Neural progenitor cell (in vitro differentiated cells): ENCODE measurements around the gene PACRG. TPM values are rescaled to one million over a fixed set of nuclear protein-coding genes. Genes with fewer than 3 reads are reported as not detected.

Source experiments
- DNase-seq: peaks from one replicate; pipeline ENCODE4 v3.0.0-alpha.2; 2016; ENCODE audit warnings: low spot score
- H2AFZ ChIP-seq: fragments of 200-600 bp; sonication (generic); replicated peaks from 2 replicates; pipeline ENCODE4 v1.6.1; 2016; ENCODE audit warnings: antibody characterized with exemption
- H3F3A ChIP-seq: fragments of 200-600 bp; sonication (generic); 2 replicates; pipeline ENCODE4 v1.6.1; 2016; ENCODE audit warnings: antibody characterized with exemption, low read depth
- H3K27ac ChIP-seq: fragments of 200-600 bp; sonication (generic); 2 replicates; pipeline ENCODE4 v1.5.1; 2016; ENCODE audit warnings: mild to moderate bottlenecking
- H3K27me3 ChIP-seq: fragments of 200-600 bp; sonication (generic); 2 replicates; pipeline ENCODE4 v1.6.1; 2016; ENCODE audit warnings: mild to moderate bottlenecking, moderate library complexity
- H3K36me3 ChIP-seq: fragments of 200-600 bp; sonication (generic); 2 replicates; pipeline ENCODE4 v1.5.1; 2016
- H3K4me1 ChIP-seq: fragments of 200-600 bp; sonication (generic); 2 replicates; pipeline ENCODE4 v1.6.1; 2016; ENCODE audit warnings: mixed run types
- H3K4me2 ChIP-seq: fragments of 200-600 bp; sonication (generic); 2 replicates; pipeline ENCODE4 v1.6.1; 2016
- H3K4me3 ChIP-seq: fragments of 200-600 bp; sonication (generic); 2 replicates; pipeline ENCODE4 v1.5.1; 2016
- H3K79me2 ChIP-seq: fragments of 200-600 bp; sonication (generic); 2 replicates; pipeline ENCODE4 v1.6.1; 2016; ENCODE audit warnings: low read depth
- H3K9ac ChIP-seq: fragments of 200-600 bp; sonication (generic); 2 replicates; pipeline ENCODE4 v1.6.1; 2016
- H3K9me3 ChIP-seq: fragments of 200-600 bp; sonication (generic); 2 replicates; pipeline ENCODE4 v1.5.1; 2016; ENCODE audit warnings: low read depth
- H4K20me1 ChIP-seq: fragments of 200-600 bp; sonication (generic); 2 replicates; pipeline ENCODE4 v1.6.1; 2016; ENCODE audit warnings: low read depth
- H3K27ac Mint-ChIP-seq: 3 replicates; pipeline ENCODE4 v1.8.0; 2021; ENCODE audit warnings: mixed read lengths
- H3K27me3 Mint-ChIP-seq: 2 replicates; pipeline ENCODE4 v1.8.0; 2022; ENCODE audit warnings: low read depth, mild to moderate bottlenecking, inconsistent platforms, moderate library complexity, mixed read lengths; ENCODE audit not compliant: insufficient read depth
- H3K36me3 Mint-ChIP-seq: 3 replicates; pipeline ENCODE4 v1.8.0; 2021; ENCODE audit warnings: mixed read lengths
- H3K4me1 Mint-ChIP-seq: 3 replicates; pipeline ENCODE4 v1.8.0; 2021; ENCODE audit warnings: mixed read lengths
- H3K4me3 Mint-ChIP-seq: 3 replicates; pipeline ENCODE4 v1.8.0; 2021; ENCODE audit warnings: mild to moderate bottlenecking, moderate library complexity, mixed read lengths
- H3K9me3 Mint-ChIP-seq: 3 replicates; pipeline ENCODE4 v1.8.0; 2020; ENCODE audit warnings: mixed read lengths
- EZH2 ChIP-seq: fragments of 200-600 bp; sonication (generic); IDR thresholded peaks from 2 replicates; pipeline ENCODE4 v1.6.1; 2017; ENCODE audit warnings: antibody characterized with exemption, mild to moderate bottlenecking, moderate library complexity
- EZH2phosphoT487 ChIP-seq: fragments of 200-600 bp; sonication (generic); IDR thresholded peaks from 2 replicates; pipeline ENCODE4 v1.6.1; 2017; ENCODE audit warnings: antibody characterized with exemption
- total RNA-seq: library from RNA; depleted of rRNA; stranded (reverse); fragments of >200 nt; gene quantifications from 2 replicates; pipeline ENCODE4 v1.2.3, GENCODE V29; 2015; ENCODE audit warnings: low replicate concordance
- TF ChIP-seq, protein P1 (sequence below): fragments of 200-600 bp; sonication (generic); IDR thresholded peaks from 2 replicates; pipeline ENCODE4 v1.5.1; 2017; ENCODE audit warnings: antibody characterized with exemption, mild to moderate bottlenecking

The PACRG gene
- total RNA-seq, 1 donor from 2014 or later = 0.30 TPM

GRCh38 chr6:163014736-163015135 lies 287.0 kb downstream of the PACRG start:
- Histone ChIP-seq H4K20me1 (no peaks in the 10 kb centered on the region), H3K9ac (no peak overlapping the region), H3K9me3 (no peaks in the 10 kb centered on the region), H3K4me1 (no peaks in the 10 kb centered on the region), H3K4me3 (no peak overlapping the region), H3F3A (no peaks in the 10 kb centered on the region), H3K79me2 (no peaks in the 10 kb centered on the region), H3K4me2 (no peak overlapping the region), H3K27me3 (no peaks in the 10 kb centered on the region), H3K27ac (no peak overlapping the region), H2AFZ (no peak overlapping the region), H3K36me3 (no peaks in the 10 kb centered on the region)
- Mint-ChIP-seq H3K27ac (no peak overlapping the region), H3K4me3 (no peak overlapping the region), H3K4me1 (no peaks in the 10 kb centered on the region), H3K9me3 (peaks cover 6% of the 10 kb centered on the region), H3K36me3 (no peaks in the 10 kb centered on the region), H3K27me3 (no peaks in the 10 kb centered on the region)
- no peak for TF ChIP-seq EZH2phosphoT487
- TF ChIP-seq EZH2 = no peak
- TF ChIP-seq, protein P1, sequence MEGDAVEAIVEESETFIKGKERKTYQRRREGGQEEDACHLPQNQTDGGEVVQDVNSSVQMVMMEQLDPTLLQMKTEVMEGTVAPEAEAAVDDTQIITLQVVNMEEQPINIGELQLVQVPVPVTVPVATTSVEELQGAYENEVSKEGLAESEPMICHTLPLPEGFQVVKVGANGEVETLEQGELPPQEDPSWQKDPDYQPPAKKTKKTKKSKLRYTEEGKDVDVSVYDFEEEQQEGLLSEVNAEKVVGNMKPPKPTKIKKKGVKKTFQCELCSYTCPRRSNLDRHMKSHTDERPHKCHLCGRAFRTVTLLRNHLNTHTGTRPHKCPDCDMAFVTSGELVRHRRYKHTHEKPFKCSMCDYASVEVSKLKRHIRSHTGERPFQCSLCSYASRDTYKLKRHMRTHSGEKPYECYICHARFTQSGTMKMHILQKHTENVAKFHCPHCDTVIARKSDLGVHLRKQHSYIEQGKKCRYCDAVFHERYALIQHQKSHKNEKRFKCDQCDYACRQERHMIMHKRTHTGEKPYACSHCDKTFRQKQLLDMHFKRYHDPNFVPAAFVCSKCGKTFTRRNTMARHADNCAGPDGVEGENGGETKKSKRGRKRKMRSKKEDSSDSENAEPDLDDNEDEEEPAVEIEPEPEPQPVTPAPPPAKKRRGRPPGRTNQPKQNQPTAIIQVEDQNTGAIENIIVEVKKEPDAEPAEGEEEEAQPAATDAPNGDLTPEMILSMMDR = no peak
- no peak for DNase-seq

GRCh38 chr6:163017801-163018200 lies 290.0 kb downstream of the PACRG start:
- Histone ChIP-seq H3K79me2 (no peaks in the 10 kb centered on the region), H2AFZ (no peak overlapping the region), H3K27me3 (no peaks in the 10 kb centered on the region), H3K36me3 (no peaks in the 10 kb centered on the region), H3K9me3 (no peaks in the 10 kb centered on the region), H3K9ac (no peak overlapping the region), H4K20me1 (no peaks in the 10 kb centered on the region), H3K4me2 (no peak overlapping the region), H3K4me3 (no peak overlapping the region), H3K27ac (no peak overlapping the region), H3K4me1 (no peaks in the 10 kb centered on the region), H3F3A (no peaks in the 10 kb centered on the region)
- DNase-seq = no peak
- Mint-ChIP-seq H3K9me3 (peaks cover 8% of the 10 kb centered on the region), H3K27me3 (no peaks in the 10 kb centered on the region), H3K36me3 (no peaks in the 10 kb centered on the region), H3K4me1 (no peaks in the 10 kb centered on the region), H3K27ac (no peak overlapping the region), H3K4me3 (no peak overlapping the region)
- TF ChIP-seq EZH2 (no peak), EZH2phosphoT487 (no peak)
- TF ChIP-seq, protein P1 = no peak

GRCh38 chr6:163019926-163020325 lies 292.2 kb downstream of the PACRG start:
- Histone ChIP-seq H3K4me3 (no peak overlapping the region), H3K27me3 (no peaks in the 10 kb centered on the region), H3F3A (no peaks in the 10 kb centered on the region), H3K79me2 (no peaks in the 10 kb centered on the region), H3K9ac (no peak overlapping the region), H3K4me1 (no peaks in the 10 kb centered on the region), H2AFZ (no peak overlapping the region), H3K36me3 (no peaks in the 10 kb centered on the region), H4K20me1 (no peaks in the 10 kb centered on the region), H3K4me2 (no peak overlapping the region), H3K27ac (no peak overlapping the region), H3K9me3 (peaks cover 7% of the 10 kb centered on the region)
- no peaks in the 10 kb centered on the region for H3K4me1 Mint-ChIP-seq
- H3K27me3 Mint-ChIP-seq = no peaks in the 10 kb centered on the region
- TF ChIP-seq, protein P1 = no peak
- TF ChIP-seq EZH2phosphoT487 (no peak), EZH2 (no peak)
- H3K4me3 Mint-ChIP-seq = no peak overlapping the region
- no peaks in the 10 kb centered on the region for H3K36me3 Mint-ChIP-seq
- DNase-seq = no peak
- no peak overlapping the region for H3K27ac Mint-ChIP-seq
- peaks cover 24% of the 10 kb centered on the region for H3K9me3 Mint-ChIP-seq
